ENCODE measurements around the gene SLC27A5. TPM values are rescaled to one million over a fixed set of nuclear protein-coding genes. Genes with fewer than 3 reads are reported as not detected.
A peak's percentile ranks its signal among the peaks of the same experiment; 100 is the strongest.

SLC27A5 gene
- total and polyA plus RNA-seq, 2 of the 13 experiments (the other 11 are each of a cell fraction or from before 2014, with no cell fraction given) = 30.3 to 40.2 TPM

GRCh38 chr19:58510084-58510862, 1.5 kb downstream of the SLC27A5 start (continued):
- 0 out of 2 replicates have a peak, but pooled peaks have one; percentile 15 for TF ChIP-seq MYPOP (CRISPR knock-in tag; IDR thresholded peaks at IDR 0.05)
- TF ChIP-seq TEAD2 (CRISPR knock-in tag; IDR thresholded peaks at IDR 0.05) = no peak
- TF ChIP-seq ZNF496 (CRISPR knock-in tag; IDR thresholded peaks at IDR 0.05; ENCODE audit: insufficient replicate concordance) = no peak
- TF ChIP-seq REPIN1 (CRISPR knock-in tag; IDR thresholded peaks at IDR 0.05; ENCODE audit: borderline replicate concordance, low read depth) = peak; percentile 37; the same call in 1 of the 2 replicates
- TF ChIP-seq TBL1XR1 (IDR thresholded peaks at IDR 0.05; ENCODE audit: borderline replicate concordance, low read length, partially characterized antibody) = peak; percentile 86
- TF ChIP-seq SIX1 (CRISPR knock-in tag; IDR thresholded peaks at IDR 0.05; ENCODE audit: borderline replicate concordance) = peak; percentile 98
- no peak for TF ChIP-seq NFRKB (IDR thresholded peaks at IDR 0.05)
- no peak for TF ChIP-seq ARNTL (CRISPR knock-in tag; IDR thresholded peaks at IDR 0.05)
- TF ChIP-seq CREB1 (IDR thresholded peaks at IDR 0.05) = no peak
- TF ChIP-seq CREB1 (CRISPR knock-in tag; IDR thresholded peaks at IDR 0.05) = no peak; the same call in 1 of the 2 replicates
- no peak for TF ChIP-seq ZNF768 (CRISPR knock-in tag; IDR thresholded peaks at IDR 0.05)
- TF ChIP-seq TEAD3 (CRISPR knock-in tag; optimal IDR thresholded peaks at IDR 0.05; ENCODE audit: borderline replicate concordance) = peak; percentile 12
- TF ChIP-seq ZNF788 (CRISPR knock-in tag; IDR thresholded peaks at IDR 0.05; ENCODE audit: borderline replicate concordance) = no peak
- TF ChIP-seq ZNF615 (CRISPR knock-in tag; IDR thresholded peaks at IDR 0.05; ENCODE audit: borderline replicate concordance) = no peak
- peak; percentile 52; the same call in 1 of the 2 replicates for TF ChIP-seq ARID4A (CRISPR knock-in tag; IDR thresholded peaks at IDR 0.05; ENCODE audit: borderline replicate concordance)
- TF ChIP-seq RNF219 (CRISPR knock-in tag; IDR thresholded peaks at IDR 0.05) = no peak
- no peak for TF ChIP-seq ZNF432 (CRISPR knock-in tag; IDR thresholded peaks at IDR 0.05; ENCODE audit: borderline replicate concordance)
- TF ChIP-seq HDAC1 (CRISPR knock-in tag; IDR thresholded peaks at IDR 0.05) = peak; percentile 34; the same call in 1 of the 2 replicates
- TF ChIP-seq SAP130 (CRISPR knock-in tag; IDR thresholded peaks at IDR 0.05; ENCODE audit: low read depth) = peak; percentile 60
- TF ChIP-seq ZNF264 (CRISPR knock-in tag; IDR thresholded peaks at IDR 0.05) = no peak
- no peak for TF ChIP-seq ZNF839 (CRISPR knock-in tag; IDR thresholded peaks at IDR 0.05; ENCODE audit: borderline replicate concordance)

Measured in HepG2 (cell line).